GM13977 (cell line): ENCODE data around the gene TNIP3.

ENCODE experiments used
- DNase-seq: peaks from one replicate; pipeline ENCODE4 v3.0.0; 2012; ENCODE audit warnings: low spot score
- in situ Hi-C: fragments of 300-500 bp; cut with MboI; formaldehyde crosslinking; loops from one replicate; pipeline ENCODE4 v1.12.0; 2022; ENCODE audit warnings: low sequenced_read_pairs, low pct_unique_long_range_greater_than_20kb, mixed read lengths, inconsistent platforms; ENCODE audit not compliant: unreplicated experiment
- TF ChIP-seq, protein P1 (sequence below): IDR thresholded peaks from 2 replicates; pipeline ENCODE4 v1.5.1; 2012; ENCODE audit warnings: mild to moderate bottlenecking, control low read depth; ENCODE audit not compliant: insufficient read depth; ENCODE audit errors: extremely low read depth, missing control alignments

TNIP3 gene

DNA sequence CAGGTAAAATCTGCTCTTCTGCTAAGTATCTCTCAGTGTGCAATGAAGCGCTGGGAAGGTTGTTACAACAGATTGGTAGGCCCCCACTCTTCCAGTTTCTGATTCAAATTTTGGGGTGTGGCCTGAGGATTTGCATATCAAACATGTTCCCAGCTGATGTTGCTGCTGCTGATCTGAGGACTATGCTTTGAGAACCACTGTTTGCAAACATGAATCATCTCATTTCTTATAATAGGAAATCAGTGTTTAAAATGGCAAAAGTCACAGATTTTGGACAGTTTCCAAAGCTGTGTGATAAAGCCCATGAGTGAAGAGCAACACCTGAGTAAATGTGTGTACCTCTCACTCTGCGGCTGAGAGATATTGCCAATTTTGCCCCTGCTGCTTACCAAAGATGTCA, 55.6 kb downstream of the TNIP3 start:
- no peak for DNase-seq
- TF ChIP-seq, protein P1, sequence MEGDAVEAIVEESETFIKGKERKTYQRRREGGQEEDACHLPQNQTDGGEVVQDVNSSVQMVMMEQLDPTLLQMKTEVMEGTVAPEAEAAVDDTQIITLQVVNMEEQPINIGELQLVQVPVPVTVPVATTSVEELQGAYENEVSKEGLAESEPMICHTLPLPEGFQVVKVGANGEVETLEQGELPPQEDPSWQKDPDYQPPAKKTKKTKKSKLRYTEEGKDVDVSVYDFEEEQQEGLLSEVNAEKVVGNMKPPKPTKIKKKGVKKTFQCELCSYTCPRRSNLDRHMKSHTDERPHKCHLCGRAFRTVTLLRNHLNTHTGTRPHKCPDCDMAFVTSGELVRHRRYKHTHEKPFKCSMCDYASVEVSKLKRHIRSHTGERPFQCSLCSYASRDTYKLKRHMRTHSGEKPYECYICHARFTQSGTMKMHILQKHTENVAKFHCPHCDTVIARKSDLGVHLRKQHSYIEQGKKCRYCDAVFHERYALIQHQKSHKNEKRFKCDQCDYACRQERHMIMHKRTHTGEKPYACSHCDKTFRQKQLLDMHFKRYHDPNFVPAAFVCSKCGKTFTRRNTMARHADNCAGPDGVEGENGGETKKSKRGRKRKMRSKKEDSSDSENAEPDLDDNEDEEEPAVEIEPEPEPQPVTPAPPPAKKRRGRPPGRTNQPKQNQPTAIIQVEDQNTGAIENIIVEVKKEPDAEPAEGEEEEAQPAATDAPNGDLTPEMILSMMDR: no peak
- in situ Hi-C loops: no loop called here

- TF ChIP-seq, protein P1: no peak
- no peak for DNase-seq
- in situ Hi-C loops: no loop called here
Observed at GRCh38 chr4:121107507-121107906, 56.6 kb downstream of the TNIP3 start.

- no peak for DNase-seq
- in situ Hi-C loops: no loop called here
- TF ChIP-seq, protein P1: no peak
Observed at GRCh38 chr4:121100093-121100775, 63.9 kb downstream of the TNIP3 start.

- in situ Hi-C loops: loop anchor here (25.0 kb wide), 1 partner anchor 936 kb away; no protein-coding TSS in a partner anchor
- TF ChIP-seq, protein P1: no peak
- DNase-seq: no peak
Observed at GRCh38 chr4:121098266-121098665, 65.9 kb downstream of the TNIP3 start.

DNA sequence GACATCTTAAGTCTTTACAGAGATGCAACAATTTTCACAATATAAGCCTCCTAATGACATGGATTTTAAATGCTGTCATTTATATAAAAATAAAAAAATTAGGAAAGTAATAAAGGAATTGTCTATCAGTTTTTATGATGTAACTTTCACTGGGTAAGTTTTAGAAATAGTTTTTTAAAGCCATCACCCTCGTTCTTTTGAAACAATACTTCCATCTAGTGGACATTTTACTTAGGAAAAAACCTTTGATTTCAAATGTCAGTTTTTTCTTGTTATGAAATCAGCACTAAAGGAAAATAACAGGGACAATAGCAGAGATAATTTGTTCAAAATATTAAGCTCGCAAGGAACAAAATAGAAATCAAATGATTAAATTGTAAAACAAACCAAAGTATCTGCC, 67.5 kb downstream of the TNIP3 start:
- TF ChIP-seq, protein P1: peak; percentile 40
- no peak for DNase-seq
- in situ Hi-C loops: loop anchor here (25.0 kb wide), 1 partner anchor 934 kb away; no protein-coding TSS in a partner anchor

DNA sequence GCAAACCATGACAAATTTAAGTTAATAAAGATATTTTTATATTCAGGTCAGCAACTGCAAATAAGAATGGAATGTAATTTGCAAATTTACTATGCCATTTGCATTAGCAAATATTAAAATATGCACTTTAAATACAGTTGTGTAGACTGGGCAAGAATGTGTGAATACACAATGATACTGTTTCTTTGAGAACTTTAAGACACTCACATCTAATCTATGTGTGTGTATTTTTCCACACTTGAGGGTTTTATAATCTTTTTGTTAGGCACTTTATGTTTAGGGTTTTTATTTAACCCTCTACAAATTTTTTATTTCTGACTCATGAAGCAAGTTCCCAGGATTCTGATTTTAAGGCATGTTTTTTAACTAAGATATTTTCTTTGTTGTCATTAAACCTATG, 67.9 kb downstream of the TNIP3 start:
- in situ Hi-C loops: loop anchor here (25.0 kb wide), 1 partner anchor 934 kb away; no protein-coding TSS in a partner anchor
- DNase-seq: no peak
- TF ChIP-seq, protein P1: no peak
